HG03469 (cell line): ENCODE data around the gene ZDHHC21.
A peak's percentile ranks its signal among the peaks of the same experiment; 100 is the strongest.

Source experiments
- ATAC-seq: cut with Tn5 transposase; IDR thresholded peaks from one replicate; pipeline ENCODE4 v1.9.1; 2021; ENCODE audit warnings: mild to moderate bottlenecking, moderate library complexity, moderate number of reproducible peaks; ENCODE audit not compliant: unreplicated experiment

Gene ZDHHC21, protein sequence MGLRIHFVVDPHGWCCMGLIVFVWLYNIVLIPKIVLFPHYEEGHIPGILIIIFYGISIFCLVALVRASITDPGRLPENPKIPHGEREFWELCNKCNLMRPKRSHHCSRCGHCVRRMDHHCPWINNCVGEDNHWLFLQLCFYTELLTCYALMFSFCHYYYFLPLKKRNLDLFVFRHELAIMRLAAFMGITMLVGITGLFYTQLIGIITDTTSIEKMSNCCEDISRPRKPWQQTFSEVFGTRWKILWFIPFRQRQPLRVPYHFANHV

DNA sequence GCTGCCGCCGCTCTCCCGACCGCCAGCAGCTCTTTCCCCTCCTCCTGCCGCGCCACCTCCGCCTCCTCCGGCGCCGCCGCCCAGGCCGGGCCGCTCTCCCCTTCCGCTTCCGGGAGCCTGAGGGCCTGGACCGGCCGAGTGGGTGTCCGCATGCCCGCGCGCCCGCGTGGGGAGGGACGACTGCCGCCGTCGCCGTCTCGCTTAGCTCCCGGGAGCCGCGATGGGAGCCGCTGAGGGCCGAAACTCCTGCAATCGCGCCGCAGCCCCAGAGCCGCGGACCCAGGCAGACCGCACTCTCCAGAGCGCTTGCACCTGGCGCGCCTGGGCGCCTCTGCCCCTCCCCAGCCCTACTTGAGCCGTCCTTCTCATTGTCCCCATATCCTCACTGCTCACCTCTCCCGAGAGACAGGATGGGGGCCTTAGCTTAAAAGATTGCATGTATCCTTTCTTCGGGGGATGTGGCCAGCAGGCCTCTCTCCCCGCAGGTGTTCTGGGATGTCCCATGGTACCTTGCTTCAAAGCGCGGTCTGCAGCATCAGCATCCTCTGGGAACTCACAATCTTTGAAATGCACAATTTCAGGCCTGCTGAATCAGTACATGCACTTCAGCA lies at the start of gene ZDHHC21:
TSS of gene ZDHHC21 (minus strand) at position 182 of the 611 bp plus-strand sequence. CDS start 19,092 bp downstream, outside the sequence.
- peak; percentile 64 for ATAC-seq

GRCh38 chr9:14741369-14741768 lies 48.1 kb upstream of the ZDHHC21 start:
- ATAC-seq: peak; percentile 67

- no peak for ATAC-seq
Measured at GRCh38 chr9:14733133-14733532, 39.9 kb upstream of the ZDHHC21 start.

DNA sequence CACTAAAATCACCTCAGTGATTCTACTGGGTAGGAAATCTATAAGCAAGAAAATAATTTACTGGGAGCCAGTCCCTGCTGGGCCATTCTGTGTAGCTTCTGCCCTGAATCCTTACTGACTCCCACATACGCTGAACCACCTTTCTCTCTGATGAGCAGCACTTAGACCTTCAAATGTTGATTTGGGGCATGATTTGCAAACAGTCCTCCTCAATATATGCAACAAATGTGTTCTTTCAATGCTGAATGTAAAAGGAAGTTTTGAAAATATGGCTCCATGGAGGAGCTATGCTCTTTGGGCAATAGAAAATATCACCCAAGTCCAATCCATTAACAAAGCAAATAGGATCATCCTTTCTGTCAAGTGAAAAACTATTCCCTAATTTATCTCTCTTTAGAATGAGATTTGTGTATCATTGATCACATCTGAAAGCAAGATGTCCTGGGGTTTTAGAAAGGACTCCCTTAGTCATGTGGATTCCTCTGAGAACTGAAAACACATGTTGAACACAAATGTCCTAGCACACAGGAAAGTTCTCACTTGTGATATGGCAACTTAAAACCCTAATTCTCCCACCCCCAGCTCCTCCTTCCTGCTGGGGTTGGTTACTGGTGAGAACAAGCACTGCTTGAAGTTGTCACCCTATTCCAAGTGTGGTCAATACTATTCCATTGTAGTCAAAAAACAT lies 38.2 kb upstream of the ZDHHC21 start:
- no peak for ATAC-seq

- ATAC-seq: no peak
Measured at GRCh38 chr9:14730461-14730898, 37.2 kb upstream of the ZDHHC21 start.

DNA sequence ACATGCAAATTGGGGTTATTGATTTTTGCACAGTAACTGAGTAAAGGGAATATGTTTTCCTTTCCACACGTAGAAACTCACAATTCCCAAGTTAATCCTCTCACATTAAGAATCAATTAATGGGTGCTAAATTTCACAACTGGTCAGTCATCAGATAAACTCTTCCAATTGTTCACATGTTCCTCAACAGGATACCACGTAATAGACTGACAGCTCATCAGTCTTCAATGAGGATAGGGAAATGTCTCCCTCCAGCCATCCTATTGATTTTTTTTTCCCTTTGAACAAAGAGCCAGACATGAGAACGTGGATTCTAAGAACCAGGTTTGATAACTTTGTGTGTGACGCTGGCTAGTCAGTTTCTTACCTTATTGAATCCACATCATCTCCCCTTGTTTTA lies 30.1 kb upstream of the ZDHHC21 start:
- no peak for ATAC-seq

DNA sequence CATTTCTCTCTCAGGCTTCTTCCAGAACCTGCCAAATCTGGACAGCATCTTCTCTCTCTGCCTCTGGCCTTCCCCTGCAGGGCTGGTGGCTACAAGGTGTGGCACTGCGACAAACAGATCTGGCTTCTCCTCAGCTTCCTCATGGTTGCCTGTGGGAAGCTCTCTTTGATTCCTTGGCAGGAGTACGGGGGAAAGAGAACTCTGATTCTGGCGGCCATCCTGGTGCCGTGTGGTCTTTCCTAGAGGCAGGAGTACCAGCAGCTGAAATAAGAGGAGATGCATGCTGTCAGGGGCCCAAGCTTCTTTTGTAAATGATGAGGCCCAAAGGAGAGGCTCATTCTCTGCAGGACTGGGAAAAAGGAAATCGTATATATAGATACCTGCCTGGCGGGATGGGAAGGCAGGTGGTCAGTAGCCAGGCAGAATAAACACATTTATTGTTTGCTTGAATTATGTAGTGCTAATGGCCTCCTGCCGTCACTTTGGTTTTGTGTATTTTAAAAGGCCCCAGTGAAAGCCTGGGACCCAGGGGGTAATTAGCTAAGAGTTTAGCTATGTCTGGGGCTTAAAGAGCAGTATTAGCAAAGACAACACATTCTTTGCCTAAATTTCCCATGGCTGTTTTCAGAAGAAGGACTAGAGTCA lies 29.3 kb upstream of the ZDHHC21 start, which contains the start of gene CER1:
TSS of gene CER1 (minus strand) at position 343 of the 645 bp plus-strand sequence. CDS start at position 282, 61 bp downstream.
- no peak for ATAC-seq

GRCh38 chr9:14719231-14719923 lies 26.1 kb upstream of the ZDHHC21 start:
- no peak for ATAC-seq

DNA sequence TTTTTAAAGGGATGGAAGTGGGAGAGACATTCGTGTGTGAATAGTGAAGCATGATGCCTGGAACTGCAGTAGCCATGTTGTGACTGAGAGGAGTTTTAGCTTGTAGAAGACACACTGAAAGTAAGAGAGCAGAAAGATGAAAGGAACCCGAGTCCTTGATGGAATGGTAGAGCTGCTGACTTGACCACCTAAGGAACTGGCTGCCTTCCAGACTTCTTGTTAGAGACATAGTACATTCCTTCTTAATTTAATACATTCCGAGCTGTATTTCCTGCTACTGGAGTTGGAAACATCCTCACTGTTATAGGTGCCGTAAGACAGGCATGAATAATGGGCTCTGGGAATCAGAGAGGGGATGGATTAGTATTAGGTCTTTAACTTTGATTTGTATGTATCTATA lies 21.9 kb upstream of the ZDHHC21 start:
- no peak for ATAC-seq

DNA sequence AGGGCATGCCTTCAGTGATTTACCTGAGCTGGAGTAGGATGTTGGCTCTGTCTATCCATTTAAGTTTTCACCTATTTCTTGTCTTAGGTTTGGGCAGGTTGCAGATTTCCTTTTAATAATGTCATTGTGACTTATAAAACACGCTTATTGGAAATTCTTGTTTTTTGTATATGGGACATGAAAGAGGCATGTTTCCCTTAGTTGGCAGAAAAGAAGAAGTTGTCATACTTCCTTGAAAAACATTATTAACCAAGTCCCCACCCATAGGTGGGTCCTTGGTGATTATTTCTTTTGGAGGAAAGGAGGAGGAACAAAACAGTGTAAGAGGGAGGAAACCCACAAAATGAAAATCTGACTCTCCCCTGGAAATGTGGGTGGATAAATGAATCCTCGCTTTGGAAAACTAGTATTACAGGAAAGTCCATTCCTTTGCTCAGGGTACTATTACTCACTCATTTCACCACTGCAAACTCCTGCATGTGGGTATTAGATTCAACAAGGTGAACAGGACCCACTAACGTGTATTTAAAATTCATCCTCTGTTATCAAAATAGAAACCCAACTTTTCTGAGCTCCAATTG lies 20.0 kb upstream of the ZDHHC21 start:
- no peak for ATAC-seq

DNA sequence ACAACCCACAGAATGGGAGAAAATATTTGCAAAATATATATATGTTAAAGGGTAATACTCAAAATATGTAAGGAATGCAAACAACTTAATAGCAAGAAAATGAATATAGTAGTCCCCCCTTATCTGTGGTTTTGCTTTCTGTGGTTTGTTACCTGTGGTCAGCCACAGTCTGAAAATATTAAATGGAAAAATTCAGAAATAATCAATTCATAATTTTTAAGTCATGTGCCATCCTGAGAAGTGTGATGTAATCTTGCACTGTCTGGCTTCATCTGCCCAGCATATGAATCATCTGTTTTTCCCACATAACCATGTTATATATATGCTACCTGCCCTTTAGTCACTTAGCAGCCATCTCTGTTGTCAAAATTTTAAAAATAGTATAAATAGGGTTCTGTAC lies 17.6 kb upstream of the ZDHHC21 start:
- ATAC-seq: no peak

DNA sequence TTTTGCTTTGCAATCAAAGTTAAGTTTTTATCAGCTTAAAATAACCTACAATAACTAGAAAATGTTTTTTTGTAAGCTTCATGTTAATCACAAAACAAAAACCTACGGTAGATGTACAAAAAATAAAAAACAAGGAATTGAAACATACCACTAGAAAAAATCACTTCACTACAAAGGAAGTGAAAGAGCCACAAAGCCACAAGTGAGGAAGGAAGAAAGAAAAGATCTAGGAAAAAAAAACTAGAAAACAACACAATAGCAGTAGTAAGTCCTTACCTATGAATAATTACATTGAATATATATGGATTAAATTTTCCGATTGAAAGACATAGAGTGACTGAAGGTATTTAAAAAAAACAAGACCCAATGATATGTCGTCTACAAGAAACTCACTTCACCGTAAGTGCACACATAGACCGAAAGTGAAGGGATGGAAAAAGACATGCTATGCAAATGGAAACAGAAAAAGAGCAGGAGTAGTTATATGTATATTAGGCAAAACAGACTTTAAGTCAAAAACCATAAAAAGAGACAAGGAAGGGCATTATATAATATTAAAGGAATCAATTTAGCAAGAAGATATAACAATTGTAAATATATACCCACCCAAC lies 13.4 kb upstream of the ZDHHC21 start:
- ATAC-seq: peak; percentile 52

- ATAC-seq: no peak
Measured at GRCh38 chr9:14705079-14705478, 11.8 kb upstream of the ZDHHC21 start.

GRCh38 chr9:14704281-14704680 lies 11.0 kb upstream of the ZDHHC21 start:
- ATAC-seq: no peak

DNA sequence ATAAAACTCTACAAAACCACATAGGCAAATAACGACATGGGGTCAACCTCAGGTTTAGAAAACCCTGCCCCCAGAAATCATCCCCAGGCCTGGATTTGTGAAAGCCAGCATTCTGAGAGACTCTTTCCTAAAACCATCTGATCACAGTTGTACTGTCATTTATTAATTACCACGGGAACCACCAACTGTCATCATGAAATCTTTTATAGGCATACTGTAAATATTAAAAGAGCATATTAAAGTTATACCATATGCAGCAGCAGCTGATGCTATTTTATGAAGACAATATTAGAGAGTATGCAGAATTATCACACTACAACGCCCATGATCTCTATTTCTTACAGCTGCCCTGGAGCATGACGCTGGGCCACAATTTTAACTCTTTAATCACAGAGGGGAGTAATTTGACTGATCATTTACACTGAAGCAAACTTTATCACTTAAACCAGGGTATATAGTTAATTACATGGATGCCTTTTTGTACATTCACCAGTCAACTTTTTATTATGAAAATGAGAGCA lies 9.0 kb upstream of the ZDHHC21 start:
- ATAC-seq: no peak

GRCh38 chr9:14692470-14693250 lies 572 bp downstream of the ZDHHC21 start:
- peak; percentile 25 for ATAC-seq

DNA sequence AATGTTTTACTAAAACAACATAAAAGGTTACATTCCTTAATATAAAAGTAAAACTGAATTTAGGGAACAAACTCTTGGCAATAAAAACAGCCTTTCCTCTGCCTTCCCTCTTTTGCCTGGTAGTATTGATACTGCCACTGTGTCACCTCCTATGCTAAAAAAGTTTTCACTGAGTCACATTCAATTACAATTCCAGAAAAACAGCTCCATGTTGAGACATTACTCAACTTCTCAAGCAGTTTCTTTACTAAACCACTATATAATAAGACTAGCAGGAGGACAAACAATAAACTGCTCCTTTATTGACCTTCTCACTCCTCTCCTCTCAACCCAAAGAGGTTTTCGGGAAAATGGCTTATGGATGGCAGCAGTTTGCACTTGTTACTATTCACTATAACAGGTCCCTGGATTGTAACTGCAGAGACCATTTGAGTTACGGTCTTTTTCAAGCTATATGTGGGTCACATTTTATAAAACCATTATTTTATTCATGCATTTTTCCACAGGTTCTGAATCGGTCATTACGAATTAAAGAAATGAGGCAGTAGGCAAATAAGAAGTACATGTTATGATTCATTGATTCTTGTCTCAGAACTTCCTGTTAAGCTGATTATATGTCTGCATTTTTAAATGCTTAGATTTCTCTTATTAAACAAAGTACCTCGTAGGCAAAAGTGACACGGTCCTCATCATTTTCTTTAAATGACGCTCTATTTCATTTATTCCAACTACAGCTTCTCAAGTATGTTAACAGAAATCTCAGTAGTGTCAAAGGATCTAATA lies 2.1 kb downstream of the ZDHHC21 start:
- no peak for ATAC-seq

DNA sequence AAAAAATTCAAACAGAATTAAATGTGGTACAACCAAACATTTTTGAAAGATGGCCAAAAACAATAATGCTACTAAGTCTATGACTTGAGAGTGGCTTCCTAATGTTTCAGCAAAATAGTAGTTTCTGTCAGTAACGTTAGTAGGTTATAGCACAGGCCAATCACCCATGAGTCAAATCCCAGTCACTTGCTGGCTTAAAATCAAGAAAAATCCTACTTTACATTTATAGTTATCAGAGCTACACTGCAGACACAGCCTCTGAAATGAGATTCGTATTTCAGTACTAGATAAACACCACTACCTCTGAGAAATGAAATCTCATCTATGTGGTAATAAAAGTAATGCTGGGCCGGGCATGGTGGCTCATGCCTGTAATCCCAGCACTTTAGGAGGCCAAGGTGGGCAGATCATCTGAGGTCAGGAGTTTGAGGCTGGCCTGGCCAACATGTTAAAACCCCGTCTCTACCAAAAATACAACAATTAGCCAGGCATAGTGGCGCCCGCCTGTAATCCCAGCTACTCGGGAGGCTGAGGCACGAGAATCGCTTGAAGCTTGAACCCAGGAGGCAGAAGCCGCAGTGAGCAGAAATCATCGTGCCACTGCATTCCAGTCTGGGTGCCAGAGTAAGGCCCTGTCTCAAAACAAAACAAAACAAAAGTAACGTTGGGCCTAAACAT lies 6.1 kb downstream of the ZDHHC21 start:
- no peak for ATAC-seq
